ENCODE measurements around the gene TBC1D22A. TPM values are rescaled to one million over a fixed set of nuclear protein-coding genes. Genes with fewer than 3 reads are reported as not detected.

TBC1D22A gene
- polyA plus RNA-seq, 1 donor from 2014 or later: 9.3 TPM

- Histone ChIP-seq H3K9me3 (ENCODE audit: low read length) (no peaks in the 10 kb centered on the region), H3K9me2 (ENCODE audit: insufficient read depth, low read length) (no peaks in the 10 kb centered on the region), H3K79me2 (replicated peaks; ENCODE audit: insufficient read depth, low read length) (no peaks in the 10 kb centered on the region), H3K4me3 (ENCODE audit: low read length) (no peak overlapping the region), H3K27me3 (ENCODE audit: insufficient read depth, low read depth, low read length) (no peaks in the 10 kb centered on the region), H3K36me3 (ENCODE audit: insufficient read depth, low read length) (no peaks in the 10 kb centered on the region), H3K4me2 (ENCODE audit: low read length) (no peak overlapping the region), H3K9ac (ENCODE audit: low read length) (no peak overlapping the region), H4K20me1 (ENCODE audit: insufficient read depth) (no peaks in the 10 kb centered on the region), H2AFZ (ENCODE audit: low read depth, low read length) (no peak overlapping the region), H3F3A (ENCODE audit: insufficient read depth, low read length, poor library complexity, severe bottlenecking) (peaks cover 7% of the 10 kb centered on the region), H3K27ac (ENCODE audit: low read length) (no peak overlapping the region)
- no peak for TF ChIP-seq EP300 (conservative IDR thresholded peaks at IDR 0.05; ENCODE audit: poor library complexity, severe bottlenecking)
Observed at GRCh38 chr22:46942799-46943785, 180.6 kb downstream of the TBC1D22A start.

- Histone ChIP-seq H3K79me2 (replicated peaks; ENCODE audit: insufficient read depth, low read length) (no peaks in the 10 kb centered on the region), H3K36me3 (ENCODE audit: insufficient read depth, low read length) (no peaks in the 10 kb centered on the region), H3K4me2 (ENCODE audit: low read length) (no peak overlapping the region), H3K9me3 (ENCODE audit: low read length) (no peaks in the 10 kb centered on the region), H3F3A (ENCODE audit: insufficient read depth, low read length, poor library complexity, severe bottlenecking) (peaks cover 7% of the 10 kb centered on the region), H3K27ac (ENCODE audit: low read length) (no peak overlapping the region), H3K9me2 (ENCODE audit: insufficient read depth, low read length) (no peaks in the 10 kb centered on the region), H3K9ac (ENCODE audit: low read length) (no peak overlapping the region), H3K4me3 (ENCODE audit: low read length) (no peak overlapping the region), H2AFZ (ENCODE audit: low read depth, low read length) (no peak overlapping the region), H3K27me3 (ENCODE audit: insufficient read depth, low read depth, low read length) (no peaks in the 10 kb centered on the region), H4K20me1 (ENCODE audit: insufficient read depth) (no peaks in the 10 kb centered on the region)
- TF ChIP-seq RAD21 (conservative IDR thresholded peaks at IDR 0.05) (no peak), TAF1 (IDR thresholded peaks at IDR 0.05; ENCODE audit: low read depth) (no peak), EP300 (conservative IDR thresholded peaks at IDR 0.05; ENCODE audit: poor library complexity, severe bottlenecking) (no peak), SMC3 (conservative IDR thresholded peaks at IDR 0.05; ENCODE audit: poor library complexity) (no peak), MXI1 (conservative IDR thresholded peaks at IDR 0.05; ENCODE audit: poor library complexity, severe bottlenecking) (no peak), POLR2AphosphoS5 (IDR thresholded peaks at IDR 0.05) (no peak), CTCF (IDR thresholded peaks at IDR 0.05; ENCODE audit: poor library complexity, severe bottlenecking) (no peak), EZH2 (IDR thresholded peaks at IDR 0.05; ENCODE audit: borderline replicate concordance, insufficient read depth, low read length, poor library complexity, severe bottlenecking) (no peak)
- TF ChIP-seq, protein P1, sequence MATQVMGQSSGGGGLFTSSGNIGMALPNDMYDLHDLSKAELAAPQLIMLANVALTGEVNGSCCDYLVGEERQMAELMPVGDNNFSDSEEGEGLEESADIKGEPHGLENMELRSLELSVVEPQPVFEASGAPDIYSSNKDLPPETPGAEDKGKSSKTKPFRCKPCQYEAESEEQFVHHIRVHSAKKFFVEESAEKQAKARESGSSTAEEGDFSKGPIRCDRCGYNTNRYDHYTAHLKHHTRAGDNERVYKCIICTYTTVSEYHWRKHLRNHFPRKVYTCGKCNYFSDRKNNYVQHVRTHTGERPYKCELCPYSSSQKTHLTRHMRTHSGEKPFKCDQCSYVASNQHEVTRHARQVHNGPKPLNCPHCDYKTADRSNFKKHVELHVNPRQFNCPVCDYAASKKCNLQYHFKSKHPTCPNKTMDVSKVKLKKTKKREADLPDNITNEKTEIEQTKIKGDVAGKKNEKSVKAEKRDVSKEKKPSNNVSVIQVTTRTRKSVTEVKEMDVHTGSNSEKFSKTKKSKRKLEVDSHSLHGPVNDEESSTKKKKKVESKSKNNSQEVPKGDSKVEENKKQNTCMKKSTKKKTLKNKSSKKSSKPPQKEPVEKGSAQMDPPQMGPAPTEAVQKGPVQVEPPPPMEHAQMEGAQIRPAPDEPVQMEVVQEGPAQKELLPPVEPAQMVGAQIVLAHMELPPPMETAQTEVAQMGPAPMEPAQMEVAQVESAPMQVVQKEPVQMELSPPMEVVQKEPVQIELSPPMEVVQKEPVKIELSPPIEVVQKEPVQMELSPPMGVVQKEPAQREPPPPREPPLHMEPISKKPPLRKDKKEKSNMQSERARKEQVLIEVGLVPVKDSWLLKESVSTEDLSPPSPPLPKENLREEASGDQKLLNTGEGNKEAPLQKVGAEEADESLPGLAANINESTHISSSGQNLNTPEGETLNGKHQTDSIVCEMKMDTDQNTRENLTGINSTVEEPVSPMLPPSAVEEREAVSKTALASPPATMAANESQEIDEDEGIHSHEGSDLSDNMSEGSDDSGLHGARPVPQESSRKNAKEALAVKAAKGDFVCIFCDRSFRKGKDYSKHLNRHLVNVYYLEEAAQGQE (IDR thresholded peaks at IDR 0.05; ENCODE audit: borderline replicate concordance): no peak
Observed at GRCh38 chr22:46945481-46945880, 183.0 kb downstream of the TBC1D22A start.
